Occipital lobe (tissue), 3 donors: ENCODE data around the gene ITGA1. TPM values are rescaled to one million over a fixed set of nuclear protein-coding genes. Genes with fewer than 3 reads are reported as not detected.

ENCODE experiments used
- DNase-seq: peaks from one replicate; lab custom pipeline; 2025; lab: John Stamatoyannopoulos, UW
- small RNA-seq: library from RNA; depleted of rRNA; stranded (forward); fragments of <200 nt; gene quantifications from one replicate; pipeline ENCODE3, GENCODE V24; 2014
- total RNA-seq: library from RNA; depleted of rRNA; stranded (reverse); fragments of >200 nt; gene quantifications from one replicate; pipeline ENCODE4 v1.2.3, GENCODE V29; 2014

Gene ITGA1
- total RNA-seq, 1 donor from 2014 or later: 7.2 TPM

GRCh38 chr5:52994266-52994665, 206.6 kb downstream of the ITGA1 start:
- no peak for DNase-seq

- no peak for DNase-seq
Measured at GRCh38 chr5:52995095-52995494, 207.4 kb downstream of the ITGA1 start.

- DNase-seq: no peak
Measured at GRCh38 chr5:52995914-52996313, 208.2 kb downstream of the ITGA1 start.

GRCh38 chr5:52996979-52997378, 209.3 kb downstream of the ITGA1 start:
- DNase-seq: no peak

GRCh38 chr5:52997424-52997823, 209.7 kb downstream of the ITGA1 start:
- peak; percentile 61 for DNase-seq

GRCh38 chr5:52998552-52999313, 211.0 kb downstream of the ITGA1 start:
- no peak for DNase-seq

GRCh38 chr5:52999344-52999949, 211.7 kb downstream of the ITGA1 start:
- no peak for DNase-seq

GRCh38 chr5:53001541-53001940, 213.8 kb downstream of the ITGA1 start:
- DNase-seq: no peak

- DNase-seq: no peak
Measured at GRCh38 chr5:53002491-53002890, 214.8 kb downstream of the ITGA1 start.

GRCh38 chr5:53003144-53003543, 215.4 kb downstream of the ITGA1 start:
- no peak for DNase-seq

GRCh38 chr5:53006911-53007890, 219.5 kb downstream of the ITGA1 start:
- DNase-seq: no peak

GRCh38 chr5:53008751-53009150, 221.0 kb downstream of the ITGA1 start:
- no peak for DNase-seq

Small RNA genes lying within 50 kb of the gene (small RNA-seq; reads per million reads assigned to genes)
- not detected for gene B3GNTL1P1

Other genes starting within 250 kb of the ITGA1 start
- 36.2 TPM for gene PELO, start within 50 bp of the ITGA1 start, total RNA-seq
- gene ITGA2, start 201.4 kb downstream of the ITGA1 start, total RNA-seq: 5.5 TPM